GM18861 (cell line): ENCODE data around the gene DHRS12.

Source experiments
- ATAC-seq: cut with Tn5 transposase; IDR thresholded peaks from one replicate; pipeline ENCODE4 v1.9.1; 2021; ENCODE audit not compliant: unreplicated experiment

The DHRS12 gene

DNA sequence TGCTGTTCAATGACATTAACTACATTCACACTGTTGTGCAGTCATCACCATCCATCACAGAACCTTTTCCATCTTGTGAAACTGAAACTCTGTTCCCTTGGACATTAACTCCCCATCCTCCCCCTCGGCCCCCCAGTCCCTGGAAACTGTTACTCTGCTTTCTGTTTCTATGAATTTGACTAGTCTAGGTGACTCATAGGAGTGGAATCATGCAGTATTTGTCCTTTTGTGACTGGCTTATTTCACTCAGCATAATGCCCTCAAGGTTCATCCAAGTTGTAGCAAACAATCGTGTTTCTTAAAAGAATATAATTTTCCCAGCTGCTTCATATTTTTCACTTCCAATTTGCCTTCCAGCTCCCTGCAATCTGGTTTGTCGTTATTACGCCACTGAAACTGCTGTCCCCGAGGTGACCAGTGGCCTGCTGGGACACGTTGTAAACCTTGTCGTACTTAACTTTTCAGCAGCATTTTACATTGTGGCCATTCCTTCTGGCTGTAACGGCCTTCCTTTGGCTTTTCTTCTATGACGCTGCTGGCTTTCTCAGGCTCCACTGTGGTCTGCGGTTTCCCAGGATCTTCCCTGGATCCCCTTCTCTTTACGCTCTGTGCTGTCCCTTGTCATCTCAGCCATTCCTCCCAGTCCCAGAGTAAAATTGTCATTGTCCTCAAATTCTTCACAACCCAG, 74.0 kb downstream of the DHRS12 start:
- no peak for ATAC-seq

- ATAC-seq: no peak
Measured at GRCh38 chr13:51728972-51729371, 75.0 kb downstream of the DHRS12 start.

GRCh38 chr13:51728275-51728673, 75.7 kb downstream of the DHRS12 start:
- no peak for ATAC-seq

- ATAC-seq: no peak
Measured at GRCh38 chr13:51727634-51728274, 76.2 kb downstream of the DHRS12 start.

GRCh38 chr13:51726446-51727193, 77.3 kb downstream of the DHRS12 start:
- ATAC-seq: no peak

- no peak for ATAC-seq
Measured at GRCh38 chr13:51724721-51725120, 79.2 kb downstream of the DHRS12 start.

DNA sequence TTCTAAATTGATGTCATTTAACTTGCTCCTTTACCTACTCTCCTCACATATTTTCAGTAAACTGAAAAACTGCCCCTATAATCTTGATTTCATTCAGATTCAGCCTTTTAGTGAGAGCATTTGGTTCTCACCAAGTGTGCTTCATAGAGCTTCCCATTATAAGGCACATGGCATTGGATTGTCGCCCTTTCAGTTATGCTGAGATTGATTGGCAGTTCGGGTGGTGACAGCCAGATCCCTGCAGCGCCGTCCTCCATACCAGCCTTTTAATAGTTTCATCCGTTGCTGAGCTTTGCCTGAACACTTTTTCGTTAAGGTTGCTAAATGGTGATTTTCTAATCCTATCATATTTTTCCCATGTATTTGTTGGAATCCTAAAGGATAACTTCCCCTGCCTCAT, 80.4 kb downstream of the DHRS12 start:
- ATAC-seq: no peak

- peak; percentile 53 for ATAC-seq
Measured at GRCh38 chr13:51721496-51721895, 82.5 kb downstream of the DHRS12 start.

DNA sequence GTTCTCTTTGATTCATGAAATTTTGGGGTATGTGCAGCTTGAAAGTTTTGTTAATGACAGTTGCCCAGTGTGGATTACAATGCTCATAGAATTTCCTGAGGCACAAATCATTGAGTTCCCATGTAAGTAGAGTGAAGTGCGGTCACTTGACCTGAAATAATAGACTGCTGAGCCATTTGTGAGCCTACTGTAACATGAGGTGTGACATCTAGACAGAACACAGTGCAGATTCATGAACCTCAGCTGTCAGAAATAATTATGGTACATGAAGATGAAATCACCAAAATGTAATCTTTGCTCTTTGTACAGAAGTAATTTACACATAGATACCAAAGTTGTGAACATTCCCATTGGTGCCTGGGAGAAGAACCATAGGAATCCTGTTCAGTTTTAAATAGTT, 84.6 kb downstream of the DHRS12 start:
- no peak for ATAC-seq
